ENCODE data around the gene CCDC24.

CCDC24 gene

GRCh38 chr1:43981135-43981491 is 10.3 kb upstream of the CCDC24 start:
- DNase-seq = no peak

- DNase-seq = no peak
These were observed 9.8 kb upstream of the CCDC24 start for GRCh38 chr1:43981636-43982035.

- DNase-seq = no peak
These were observed 9.2 kb upstream of the CCDC24 start for GRCh38 chr1:43982241-43982640.

- DNase-seq = no peak
These were observed 8.6 kb upstream of the CCDC24 start for GRCh38 chr1:43982808-43983207.

GRCh38 chr1:43983253-43983899 is 8.0 kb upstream of the CCDC24 start:
- DNase-seq = no peak

- DNase-seq = no peak
These were observed 6.5 kb upstream of the CCDC24 start for GRCh38 chr1:43984855-43985254.

GRCh38 chr1:43985984-43986595 is 5.3 kb upstream of the CCDC24 start:
- no peak for DNase-seq

- no peak for DNase-seq
These were observed 4.7 kb upstream of the CCDC24 start for GRCh38 chr1:43986712-43987111.

- DNase-seq = no peak
These were observed 4.1 kb upstream of the CCDC24 start for GRCh38 chr1:43987159-43987902.

- no peak for DNase-seq
These were observed 864 bp upstream of the CCDC24 start for GRCh38 chr1:43990271-43991199.

GRCh38 chr1:43991200-43991475 is 261 bp upstream of the CCDC24 start:
- no peak for DNase-seq

GRCh38 chr1:43992232-43992995 is 1.0 kb downstream of the CCDC24 start:
- DNase-seq = no peak

GRCh38 chr1:43993206-43993914 is 2.0 kb downstream of the CCDC24 start:
- no peak for DNase-seq

- DNase-seq = no peak
These were observed 2.7 kb downstream of the CCDC24 start for GRCh38 chr1:43994071-43994470.

- no peak for DNase-seq
These were observed 3.7 kb downstream of the CCDC24 start for GRCh38 chr1:43994794-43995790.

- DNase-seq = no peak
These were observed 4.8 kb downstream of the CCDC24 start for GRCh38 chr1:43995984-43996732.

- no peak for DNase-seq
These were observed 5.3 kb downstream of the CCDC24 start for GRCh38 chr1:43996733-43997115.

- DNase-seq = no peak
These were observed 6.0 kb downstream of the CCDC24 start for GRCh38 chr1:43997295-43997999.

GRCh38 chr1:43998000-43998378 is 6.6 kb downstream of the CCDC24 start:
- no peak for DNase-seq

Measured in CD4-positive, alpha-beta T cell treated with Interleukin-10 for 1 hour (primary cell).